Gastrocnemius medialis (tissue), 4 donors: ENCODE results near the gene EPHA1. TPM values are rescaled to one million over a fixed set of nuclear protein-coding genes. Genes with fewer than 3 reads are reported as not detected.
"Not testable (repeated sequence)": the region's sequence is repeated elsewhere in the genome, so short reads cannot be mapped to it uniquely, and the experiment has no call there.

ENCODE experiments used
- ATAC-seq, 2 donors: fragments of 150-250 bp; one replicate each; pipeline ENCODE4 v1.9.1; 2016
- DNase-seq, 2 donors: peaks; one replicate each; pipeline ENCODE4 v3.0.0-alpha.2; 2019
- H3K27ac ChIP-seq, 4 donors: fragments of 200-600 bp; sonication (generic); 1 replicate in 1 of 4; 2 replicates in 3 of 4; pipeline ENCODE4 v1.5.1; 2016 to 2018; ENCODE audit warnings: mild to moderate bottlenecking in 2 of 4, moderate library complexity in 1 of 4
- H3K27me3 ChIP-seq, 3 donors: fragments of 200-600 bp; sonication (generic) in 2 of 3; 1 replicate in 1 of 3; 2 replicates in 2 of 3; pipeline versions ENCODE4 v1.5.1 to v1.6.0; 2016 to 2019; ENCODE audit warnings: mild to moderate bottlenecking in 1 of 3, moderate library complexity in 1 of 3
- H3K36me3 ChIP-seq, 2 donors: fragments of 200-600 bp; sonication (generic) in 1 of 2; one replicate each; pipeline ENCODE4 v1.5.1; 2017 to 2018
- H3K4me1 ChIP-seq, 2 donors: fragments of 200-600 bp; sonication (generic) in 1 of 2; one replicate each; pipeline ENCODE4 v1.5.1; 2016 to 2017; ENCODE audit warnings: mild to moderate bottlenecking in 2 of 2
- H3K4me3 ChIP-seq, 4 donors: fragments of 200-600 bp; sonication (generic) in 3 of 4; 1 replicate in 1 of 4; 2 replicates in 3 of 4; pipeline ENCODE4 v1.5.1; 2016 to 2019; ENCODE audit warnings: mild to moderate bottlenecking in 2 of 4
- H3K9me3 ChIP-seq, 3 donors: fragments of 200-600 bp; sonication (generic) in 2 of 3; 1 replicate in 1 of 3; 2 replicates in 2 of 3; pipeline ENCODE4 v1.5.1; 2016 to 2019
- CTCF ChIP-seq, 5 experiments: fragments of 450-650 bp in 3 of 5; fragments of 200-600 bp in 2 of 5; sonication (generic) in 2 of 5; IDR thresholded peaks in 4 of 5; conservative IDR thresholded peaks in 1 of 5; 1 replicate in 4 of 5; 2 replicates in 1 of 5; pipeline ENCODE4 v1.5.1; 2016 to 2019; ENCODE audit warnings: antibody characterized with exemption in 5 of 5, mild to moderate bottlenecking in 3 of 5, moderate library complexity in 3 of 5
- POLR2A ChIP-seq, 2 donors: fragments of 450-650 bp; IDR thresholded peaks; one replicate each; pipeline ENCODE4 v1.6.1; 2017; ENCODE audit warnings: antibody characterized with exemption in 2 of 2, mild to moderate bottlenecking in 2 of 2, moderate library complexity in 2 of 2
- in situ Hi-C, 4 donors: fragments of 200-750 bp; cut with MboI; loops; one replicate each; pipeline versions ENCODE4 v1.15.0 to v1.8.0; 2017; ENCODE audit warnings: low sequenced_read_pairs in 4 of 4
- intact Hi-C: fragments of 100-400 bp; cut with DNase I; formaldehyde crosslinking; loops from one replicate; pipeline ENCODE4 v1.15.1; 2023; ENCODE audit warnings: low total_unique reads
- total RNA-seq, 4 donors: library from RNA; depleted of rRNA; stranded (reverse); fragments of >200 nt; gene quantifications; one replicate each; pipeline versions ENCODE4 v1.1.0 to v1.2.3, GENCODE V29; 2016

Gene EPHA1
- total RNA-seq, 4 donors from 2014 or later: not detected

GRCh38 chr7:143415742-143416397, 7.2 kb upstream of the EPHA1 start:
- intact Hi-C loops (loop anchor here (2.0 to 5.0 kb wide), 2 partner anchors 35 to 174 kb away; partner anchors contain the start of gene ZYX), in situ Hi-C loops (loop anchor here in 1 of 4 donors (10.0 to 25.0 kb wide), 2 partner anchors 171 to 404 kb away; no protein-coding TSS in a partner anchor)
- DNase-seq (no peak), ATAC-seq (no peak)
- Histone ChIP-seq H3K9me3 (no peaks in the 10 kb centered on the region), H3K27me3 (no peaks in the 10 kb centered on the region), H3K4me1 (no peaks in the 10 kb centered on the region), H3K4me3 (no peak overlapping the region), H3K36me3 (no peaks in the 10 kb centered on the region), H3K27ac (no peak overlapping the region)
- no peak for TF ChIP-seq POLR2A (IDR thresholded peaks at IDR 0.05)
- TF ChIP-seq CTCF (IDR thresholded peaks at IDR 0.05 in 4 of 5, conservative IDR thresholded peaks at IDR 0.05 in 1 of 5): no peak

- not testable (repeated sequence) for H3K4me1 ChIP-seq, DNase-seq, H3K27ac ChIP-seq, H3K4me3 ChIP-seq, ATAC-seq, H3K27me3 ChIP-seq, H3K9me3 ChIP-seq, H3K36me3 ChIP-seq
- in situ Hi-C loops: loop anchor here in 1 of 4 donors (10.0 to 25.0 kb wide), 2 partner anchors 170 to 403 kb away; no protein-coding TSS in a partner anchor
- intact Hi-C loops: loop anchor here (2.0 to 5.0 kb wide), 2 partner anchors 34 to 173 kb away; partner anchors contain the start of gene ZYX
Measured at GRCh38 chr7:143415209-143415608, 6.6 kb upstream of the EPHA1 start.

GRCh38 chr7:143413123-143413522, 4.5 kb upstream of the EPHA1 start:
- in situ Hi-C loops (loop anchor here in 3 of 4 donors (5.0 to 25.0 kb wide), 4 partner anchors 36 to 401 kb away; no protein-coding TSS in a partner anchor), intact Hi-C loops (no loop called here)
- no peak for ATAC-seq
- H3K9me3 ChIP-seq: no peaks in the 10 kb centered on the region
- DNase-seq: no peak
- no peaks in the 10 kb centered on the region for H3K4me1 ChIP-seq
- no peaks in the 10 kb centered on the region for H3K27me3 ChIP-seq
- TF ChIP-seq POLR2A (IDR thresholded peaks at IDR 0.05) (no peak), CTCF (IDR thresholded peaks at IDR 0.05 in 4 of 5, conservative IDR thresholded peaks at IDR 0.05 in 1 of 5) (no peak)
- H3K36me3 ChIP-seq: no peaks in the 10 kb centered on the region
- no peak overlapping the region for H3K4me3 ChIP-seq
- H3K27ac ChIP-seq: no peak overlapping the region

- Histone ChIP-seq H3K9me3 (no peaks in the 10 kb centered on the region), H3K4me1 (no peaks in the 10 kb centered on the region), H3K27ac (no peak overlapping the region), H3K4me3 (no peak overlapping the region), H3K36me3 (no peaks in the 10 kb centered on the region), H3K27me3 (no peaks in the 10 kb centered on the region)
- TF ChIP-seq CTCF (IDR thresholded peaks at IDR 0.05 in 4 of 5, conservative IDR thresholded peaks at IDR 0.05 in 1 of 5) (no peak), POLR2A (IDR thresholded peaks at IDR 0.05) (no peak)
- no peak for ATAC-seq
- intact Hi-C loops: no loop called here
- no peak for DNase-seq
- in situ Hi-C loops: loop anchor here in 3 of 4 donors (5.0 to 25.0 kb wide), 4 partner anchors 35 to 400 kb away; no protein-coding TSS in a partner anchor
Measured at GRCh38 chr7:143411976-143412708, 3.5 kb upstream of the EPHA1 start.

- no peak for DNase-seq
- Histone ChIP-seq H3K36me3 (no peaks in the 10 kb centered on the region), H3K27me3 (no peaks in the 10 kb centered on the region), H3K4me1 (no peaks in the 10 kb centered on the region), H3K4me3 (no peak overlapping the region), H3K9me3 (no peaks in the 10 kb centered on the region), H3K27ac (no peak overlapping the region)
- TF ChIP-seq CTCF (IDR thresholded peaks at IDR 0.05 in 4 of 5, conservative IDR thresholded peaks at IDR 0.05 in 1 of 5): no peak
- no peak for ATAC-seq
- in situ Hi-C loops: loop anchor here in 3 of 4 donors (5.0 to 25.0 kb wide), 4 partner anchors 33 to 398 kb away; no protein-coding TSS in a partner anchor
- intact Hi-C loops: no loop called here
Measured at GRCh38 chr7:143410521-143411004, 1.9 kb upstream of the EPHA1 start.
